SU-DHL-6 (cell line): ENCODE measurements around the gene CD34.

Source experiments
- H2AFZ ChIP-seq: fragments of 200-600 bp; sonication (generic); 2 replicates; pipeline ENCODE4 v1.6.1; 2014; ENCODE audit warnings: low read depth, mild to moderate bottlenecking, moderate library complexity, mixed read lengths, antibody characterized with exemption, low read length; ENCODE audit not compliant: severe bottlenecking
- H3F3A ChIP-seq: fragments of 200-600 bp; shearing (Covaris generic); 2 replicates; pipeline ENCODE4 v1.6.0; 2016; ENCODE audit warnings: antibody characterized with exemption, mild to moderate bottlenecking; ENCODE audit not compliant: insufficient read depth
- H3K27ac ChIP-seq: fragments of 200-600 bp; sonication (generic); 2 replicates; pipeline ENCODE4 v1.5.1; 2016; ENCODE audit warnings: low read depth, mild to moderate bottlenecking, low read length, moderate library complexity, mixed read lengths
- H3K27me3 ChIP-seq: fragments of 200-600 bp; sonication (generic), shearing (Covaris generic); 2 replicates; pipeline ENCODE4 v1.6.0; 2014; ENCODE audit warnings: mild to moderate bottlenecking, low read length
- H3K36me3 ChIP-seq: fragments of 200-600 bp; sonication (generic); 2 replicates; pipeline ENCODE4 v1.6.1; 2014; ENCODE audit warnings: mild to moderate bottlenecking, low read length, mixed read lengths
- H3K4me2 ChIP-seq: fragments of 300-600, 200-600 bp; shearing (Covaris generic), sonication (generic); 2 replicates; pipeline ENCODE4 v1.6.0; 2014; ENCODE audit warnings: low read length, low read depth, mild to moderate bottlenecking; ENCODE audit not compliant: poor library complexity, severe bottlenecking
- H3K4me3 ChIP-seq: fragments of 200-600 bp; sonication (generic); 2 replicates; pipeline ENCODE4 v1.5.1; 2014; ENCODE audit warnings: antibody characterized with exemption, low read length, mild to moderate bottlenecking, mixed read lengths; ENCODE audit not compliant: insufficient read depth, poor library complexity, severe bottlenecking
- H3K79me2 ChIP-seq: fragments of 200-600 bp; sonication (generic); 2 replicates; pipeline ENCODE4 v1.6.1; 2014; ENCODE audit warnings: mild to moderate bottlenecking, low read length, moderate library complexity; ENCODE audit not compliant: insufficient read depth
- H3K9ac ChIP-seq: fragments of 200-600 bp; sonication (generic); 2 replicates; pipeline ENCODE4 v1.7.0; 2014; ENCODE audit warnings: mild to moderate bottlenecking, low read length
- H3K9me2 ChIP-seq: fragments of 200-600 bp; sonication (generic); replicated peaks from 2 replicates; pipeline ENCODE4 v1.6.1; 2014; ENCODE audit warnings: low read length; ENCODE audit not compliant: insufficient read depth
- H3K9me3 ChIP-seq: fragments of 200-600 bp; sonication (generic); 2 replicates; pipeline ENCODE4 v1.6.1; 2014; ENCODE audit warnings: low read length, mixed read lengths; ENCODE audit not compliant: insufficient read depth
- H4K20me1 ChIP-seq: fragments of 200-600 bp; sonication (generic); 2 replicates; pipeline ENCODE4 v1.6.1; 2014; ENCODE audit warnings: low read depth, mild to moderate bottlenecking, antibody characterized with exemption, low read length, moderate library complexity, mixed read lengths
- EZH2phosphoT487 ChIP-seq: fragments of 200-600 bp; sonication (generic), shearing (Covaris generic); conservative IDR thresholded peaks from 2 replicates; pipeline ENCODE4 v1.6.1; 2018; ENCODE audit warnings: mild to moderate bottlenecking, antibody characterized with exemption, low read length, moderate library complexity, mixed read lengths
- TF ChIP-seq, protein P1 (sequence below): fragments of 200-600 bp; sonication (generic); IDR thresholded peaks from one replicate; pipeline ENCODE4 v1.5.1; 2017; ENCODE audit warnings: antibody characterized with exemption, mild to moderate bottlenecking, low read length, moderate library complexity; ENCODE audit not compliant: insufficient read depth, poor library complexity, severe bottlenecking

Gene CD34

GRCh38 chr1:207840380-207840779, 70.5 kb downstream of the CD34 start:
- no peak for TF ChIP-seq EZH2phosphoT487
- TF ChIP-seq, protein P1, sequence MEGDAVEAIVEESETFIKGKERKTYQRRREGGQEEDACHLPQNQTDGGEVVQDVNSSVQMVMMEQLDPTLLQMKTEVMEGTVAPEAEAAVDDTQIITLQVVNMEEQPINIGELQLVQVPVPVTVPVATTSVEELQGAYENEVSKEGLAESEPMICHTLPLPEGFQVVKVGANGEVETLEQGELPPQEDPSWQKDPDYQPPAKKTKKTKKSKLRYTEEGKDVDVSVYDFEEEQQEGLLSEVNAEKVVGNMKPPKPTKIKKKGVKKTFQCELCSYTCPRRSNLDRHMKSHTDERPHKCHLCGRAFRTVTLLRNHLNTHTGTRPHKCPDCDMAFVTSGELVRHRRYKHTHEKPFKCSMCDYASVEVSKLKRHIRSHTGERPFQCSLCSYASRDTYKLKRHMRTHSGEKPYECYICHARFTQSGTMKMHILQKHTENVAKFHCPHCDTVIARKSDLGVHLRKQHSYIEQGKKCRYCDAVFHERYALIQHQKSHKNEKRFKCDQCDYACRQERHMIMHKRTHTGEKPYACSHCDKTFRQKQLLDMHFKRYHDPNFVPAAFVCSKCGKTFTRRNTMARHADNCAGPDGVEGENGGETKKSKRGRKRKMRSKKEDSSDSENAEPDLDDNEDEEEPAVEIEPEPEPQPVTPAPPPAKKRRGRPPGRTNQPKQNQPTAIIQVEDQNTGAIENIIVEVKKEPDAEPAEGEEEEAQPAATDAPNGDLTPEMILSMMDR, result no peak
- Histone ChIP-seq H3K4me3 (no peak overlapping the region), H3K9ac (no peak overlapping the region), H3F3A (no peaks in the 10 kb centered on the region), H3K4me2 (no peak overlapping the region), H3K79me2 (no peaks in the 10 kb centered on the region), H3K9me3 (no peaks in the 10 kb centered on the region), H3K36me3 (no peaks in the 10 kb centered on the region), H3K27me3 (no peaks in the 10 kb centered on the region), H3K9me2 (no peaks in the 10 kb centered on the region), H3K27ac (no peak overlapping the region), H2AFZ (no peak overlapping the region), H4K20me1 (no peaks in the 10 kb centered on the region)

- Histone ChIP-seq H3K36me3 (no peaks in the 10 kb centered on the region), H3K4me2 (no peak overlapping the region), H4K20me1 (no peaks in the 10 kb centered on the region), H3K9me3 (no peaks in the 10 kb centered on the region), H3K79me2 (no peaks in the 10 kb centered on the region), H3K4me3 (no peak overlapping the region), H2AFZ (no peak overlapping the region), H3K9ac (no peak overlapping the region), H3K9me2 (no peaks in the 10 kb centered on the region), H3K27me3 (no peaks in the 10 kb centered on the region), H3F3A (no peaks in the 10 kb centered on the region), H3K27ac (no peak overlapping the region)
- TF ChIP-seq, protein P1, result no peak
- no peak for TF ChIP-seq EZH2phosphoT487
These were observed 71.9 kb downstream of the CD34 start for GRCh38 chr1:207839083-207839413.

DNA sequence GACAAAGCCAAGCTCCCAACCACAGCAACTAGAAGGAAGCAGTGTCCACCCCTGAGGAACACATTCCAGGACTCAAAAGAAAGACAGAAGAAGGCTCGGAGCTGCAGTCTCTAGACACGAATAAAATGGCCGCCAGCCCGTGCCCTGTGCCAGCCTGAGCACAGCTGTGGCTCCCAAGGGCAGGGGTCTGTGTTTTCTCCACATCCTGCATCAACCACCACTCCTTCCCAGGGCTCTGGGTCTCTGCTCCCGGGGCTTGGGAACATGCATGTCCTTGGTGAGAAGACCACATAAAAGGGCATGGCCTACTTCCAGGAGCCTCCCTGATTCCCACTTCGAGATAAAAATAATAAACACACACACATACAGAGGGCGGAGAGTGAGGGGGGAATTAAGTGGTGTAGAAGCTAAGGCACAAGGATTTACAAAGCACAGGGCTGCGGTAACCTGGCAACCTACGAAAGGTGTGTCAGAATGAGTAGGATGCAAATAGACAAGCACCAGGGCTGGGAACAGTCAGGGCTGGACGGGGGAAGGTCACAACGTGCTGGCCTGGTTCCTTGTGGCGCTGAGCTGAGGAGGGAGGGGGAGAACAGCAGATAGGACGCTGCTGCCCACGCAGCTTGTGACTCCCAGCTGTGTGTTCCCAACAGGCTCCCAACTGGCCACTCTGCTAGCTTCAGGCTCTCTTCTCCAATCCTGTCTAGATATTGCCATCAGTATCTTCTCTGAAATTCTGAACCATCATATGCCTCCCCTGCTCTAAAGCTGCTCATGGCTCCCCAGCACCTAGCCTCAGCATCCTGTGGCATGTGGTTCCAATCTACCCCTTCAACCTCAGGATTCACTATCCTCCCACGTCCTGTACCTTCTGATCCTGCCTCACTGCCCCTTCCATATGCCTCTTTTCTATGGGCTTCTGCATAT, 72.5 kb downstream of the CD34 start:
- no peak overlapping the region for H3K4me2 ChIP-seq
- no peaks in the 10 kb centered on the region for H3F3A ChIP-seq
- no peak overlapping the region for H3K4me3 ChIP-seq
- H3K9ac ChIP-seq, result no peak overlapping the region
- no peaks in the 10 kb centered on the region for H3K9me2 ChIP-seq
- no peaks in the 10 kb centered on the region for H3K27me3 ChIP-seq
- no peaks in the 10 kb centered on the region for H4K20me1 ChIP-seq
- no peak for TF ChIP-seq EZH2phosphoT487
- TF ChIP-seq, protein P1, result no peak
- no peak overlapping the region for H2AFZ ChIP-seq
- no peaks in the 10 kb centered on the region for H3K9me3 ChIP-seq
- H3K36me3 ChIP-seq, result no peaks in the 10 kb centered on the region
- no peak overlapping the region for H3K27ac ChIP-seq
- no peaks in the 10 kb centered on the region for H3K79me2 ChIP-seq
